HG02970 (cell line): ENCODE results near the gene LMCD1.

ENCODE experiments used
- ATAC-seq: cut with Tn5 transposase; IDR thresholded peaks from one replicate; pipeline ENCODE4 v1.9.1; 2021; ENCODE audit warnings: mild to moderate bottlenecking, moderate library complexity, moderate number of reproducible peaks; ENCODE audit not compliant: unreplicated experiment, low FRiP score

LMCD1 gene

DNA sequence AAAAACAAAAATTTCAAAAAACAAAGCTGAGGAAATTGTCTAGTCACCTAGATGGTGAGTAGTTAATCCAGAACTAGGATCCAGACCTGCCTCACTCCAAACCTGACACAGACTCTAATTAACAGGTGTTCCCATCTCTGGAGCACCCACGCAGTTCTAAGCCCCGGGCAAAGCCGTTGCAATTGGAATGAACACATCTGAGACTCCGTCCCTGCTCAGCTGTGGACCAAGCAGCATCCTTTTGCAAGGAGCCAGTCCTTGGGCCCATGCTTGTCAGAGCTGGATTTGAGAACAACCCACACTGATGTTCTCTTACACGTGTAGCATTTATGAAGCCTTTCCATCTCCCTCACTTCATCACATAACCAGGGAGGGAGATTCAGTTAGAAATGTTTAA lies 54.8 kb downstream of the LMCD1 start:
- ATAC-seq, result no peak

DNA sequence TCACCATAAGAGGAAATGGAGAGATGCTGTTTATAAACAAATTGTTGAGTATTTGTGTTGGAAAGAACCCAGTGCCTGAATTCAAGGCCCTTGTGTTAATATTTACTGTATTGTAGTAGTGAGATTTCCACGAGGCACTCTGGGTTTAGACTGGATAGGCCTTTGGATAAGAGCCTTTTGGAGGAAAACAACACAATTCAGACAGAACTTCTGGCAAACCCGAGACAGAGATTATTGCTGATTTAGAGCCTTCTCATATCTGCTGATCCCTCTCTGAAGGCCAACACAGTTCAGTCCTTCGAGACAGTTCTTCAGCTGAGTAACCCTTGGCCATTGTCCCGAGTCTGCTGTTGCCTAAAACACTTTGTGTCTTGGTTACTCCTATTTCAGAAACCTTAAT lies 55.7 kb downstream of the LMCD1 start:
- no peak for ATAC-seq

DNA sequence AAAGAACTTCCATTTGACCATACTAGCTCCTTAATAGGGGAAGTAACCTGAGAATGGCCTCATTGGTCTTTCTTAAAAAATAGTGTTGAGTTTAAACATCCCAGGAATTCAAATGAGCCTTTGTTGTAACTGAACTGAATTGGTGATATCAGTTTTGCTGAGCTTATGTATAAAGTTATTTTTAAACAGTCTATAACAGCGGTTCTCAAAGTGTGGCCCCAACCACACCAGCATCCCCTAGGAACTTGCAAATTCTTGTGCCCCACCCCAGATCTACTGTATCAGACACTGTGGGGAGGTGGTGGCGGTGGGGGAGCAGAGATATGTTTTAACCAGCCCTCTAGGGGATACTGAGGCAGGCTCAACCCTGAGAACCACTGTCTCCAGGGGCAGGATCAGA lies 57.0 kb downstream of the LMCD1 start:
- ATAC-seq, result no peak

DNA sequence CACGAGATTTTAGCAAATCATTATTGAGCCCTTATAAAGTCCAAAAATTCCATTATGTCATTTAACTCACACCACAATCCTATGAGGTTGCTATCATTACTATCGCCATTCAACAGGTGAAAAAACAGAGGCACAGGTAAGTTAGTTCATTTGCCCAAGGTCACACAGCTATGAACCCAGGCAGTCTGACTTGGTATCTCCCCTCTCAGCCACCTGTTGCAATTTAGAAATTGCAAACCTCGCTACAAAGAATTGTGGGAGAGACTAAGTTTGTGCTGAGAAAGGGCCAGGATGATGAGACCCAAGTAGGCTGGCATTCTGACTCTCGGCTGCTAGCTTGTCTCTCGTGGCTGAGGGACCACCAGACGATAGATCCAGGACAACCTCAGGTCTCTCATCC lies 57.7 kb downstream of the LMCD1 start:
- no peak for ATAC-seq

DNA sequence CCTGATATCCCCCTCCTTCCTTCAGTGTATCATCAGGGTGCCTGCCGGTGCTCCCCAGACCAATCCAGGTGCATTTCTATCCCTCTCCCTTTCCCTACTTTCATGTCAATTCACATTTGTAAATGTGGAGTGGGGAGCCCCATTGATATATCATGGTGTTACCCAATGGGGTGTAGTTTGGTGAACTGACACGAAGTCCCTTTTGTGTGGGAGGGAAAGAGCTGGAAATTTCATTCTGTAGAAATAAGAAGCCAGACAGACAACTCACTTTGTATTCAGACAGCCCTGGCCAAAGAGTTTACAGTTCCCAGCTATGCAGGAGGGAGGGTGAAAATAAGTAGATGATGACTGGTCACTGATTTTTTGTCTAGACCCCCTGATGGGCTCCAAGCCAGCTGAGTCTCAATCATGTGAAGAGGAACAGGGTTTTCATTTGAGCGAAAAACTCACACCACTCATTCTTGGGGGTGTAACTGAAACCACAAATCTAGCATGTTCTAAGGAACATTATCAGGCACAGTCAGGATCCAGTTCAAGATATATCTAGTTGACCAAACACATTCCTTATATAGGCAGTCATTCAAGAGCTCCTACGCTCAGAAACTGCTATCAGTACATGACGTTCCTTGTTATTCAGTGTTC lies 58.9 kb downstream of the LMCD1 start:
- ATAC-seq, result no peak

DNA sequence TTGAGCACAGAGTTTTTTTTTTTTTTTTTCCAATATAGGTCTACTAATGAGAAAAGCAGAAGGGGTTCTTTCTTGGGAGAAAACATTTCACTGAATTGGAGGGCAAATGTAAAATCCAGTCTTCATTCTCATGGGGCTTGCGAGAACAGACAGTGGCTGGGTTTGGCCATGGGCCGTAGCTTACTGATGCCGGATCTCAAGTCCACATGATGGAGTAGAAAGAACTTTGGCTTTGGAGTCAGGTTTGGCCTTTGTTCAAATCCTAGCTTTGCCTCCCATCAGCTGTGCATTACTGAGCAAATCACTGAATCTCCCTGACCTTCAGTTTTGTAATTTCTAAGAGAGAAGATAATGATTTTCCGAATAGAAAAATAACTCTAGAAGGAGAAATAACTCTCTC lies 59.7 kb downstream of the LMCD1 start:
- no peak for ATAC-seq

DNA sequence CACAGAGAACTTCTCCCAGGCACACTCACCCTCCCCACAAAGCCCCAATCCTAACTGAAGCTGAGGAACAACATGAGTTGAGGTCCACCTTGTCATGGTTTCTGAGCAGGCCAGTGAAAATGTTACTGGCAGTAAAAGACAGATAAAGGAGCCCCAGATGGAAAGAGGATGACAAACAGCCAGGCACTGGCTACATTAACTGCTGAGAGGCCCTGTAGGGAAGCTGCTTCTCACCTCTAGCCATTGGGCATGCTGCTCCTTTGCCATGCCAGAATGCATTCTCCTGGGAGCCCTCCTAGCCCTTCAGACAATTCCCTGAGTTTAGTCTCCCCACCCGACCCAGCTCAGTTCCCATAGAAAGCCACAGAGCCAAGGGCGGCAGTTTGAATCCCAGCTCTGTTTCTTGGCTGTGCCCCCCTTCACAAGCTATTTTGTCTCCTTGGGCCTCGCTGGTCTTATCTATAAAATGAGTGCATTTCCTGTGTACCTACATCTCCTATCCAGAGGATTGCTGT lies 60.5 kb downstream of the LMCD1 start:
- ATAC-seq, result no peak

DNA sequence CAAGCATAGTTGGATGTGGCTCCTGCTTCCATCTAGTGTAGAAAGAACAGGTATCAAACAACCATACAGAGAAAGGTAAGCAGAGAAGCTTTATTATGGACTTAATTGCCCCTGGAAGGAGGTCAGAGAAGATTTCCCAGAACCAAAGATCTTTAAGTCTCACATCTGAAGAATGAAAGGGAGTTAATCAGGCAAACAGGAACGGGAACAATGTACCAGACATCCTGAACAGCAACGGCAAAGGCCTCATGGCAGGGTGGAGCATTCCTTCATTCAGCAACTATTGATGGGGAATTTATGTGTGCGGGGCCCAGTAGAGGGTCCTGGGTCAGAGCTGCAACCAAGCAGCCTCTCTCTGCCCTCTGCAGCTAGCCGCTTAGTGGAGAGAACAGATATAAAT lies 61.5 kb downstream of the LMCD1 start:
- ATAC-seq, result no peak

DNA sequence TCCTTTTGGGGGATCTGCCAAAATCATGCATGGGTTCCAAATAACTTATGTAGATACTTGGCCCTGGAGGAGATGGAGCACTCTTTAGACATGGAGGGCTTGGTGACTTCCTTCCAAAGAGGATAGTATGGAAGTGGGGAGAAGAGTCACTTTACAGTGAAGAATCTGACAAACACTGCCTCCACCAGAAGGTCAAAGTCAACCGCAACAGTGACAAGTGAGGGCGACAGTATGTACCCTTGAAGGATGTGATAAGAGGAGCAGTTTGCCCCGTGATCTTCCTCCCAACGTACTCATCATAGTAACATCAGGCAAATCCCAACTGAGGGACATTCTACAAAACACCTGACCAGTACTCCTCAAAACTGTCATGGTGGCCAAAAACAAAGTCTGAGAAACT lies 62.0 kb downstream of the LMCD1 start:
- no peak for ATAC-seq

DNA sequence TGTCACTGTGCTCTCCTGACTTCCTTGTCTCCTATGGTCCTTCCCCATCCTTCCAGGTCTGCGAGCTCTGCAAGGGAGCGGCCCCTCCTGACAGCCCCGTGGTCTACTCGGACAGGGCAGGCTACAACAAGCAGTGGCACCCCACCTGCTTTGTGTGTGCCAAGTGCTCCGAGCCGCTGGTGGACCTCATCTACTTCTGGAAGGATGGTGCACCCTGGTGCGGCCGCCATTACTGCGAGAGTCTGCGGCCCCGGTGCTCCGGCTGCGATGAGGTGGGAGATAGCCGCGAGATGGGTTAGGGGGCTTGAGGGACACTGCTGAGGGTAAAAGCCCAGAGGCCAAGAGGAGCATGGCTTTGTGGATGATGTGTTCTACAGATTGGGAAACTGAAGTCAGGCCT lies 63.8 kb downstream of the LMCD1 start:
- ATAC-seq, result no peak

DNA sequence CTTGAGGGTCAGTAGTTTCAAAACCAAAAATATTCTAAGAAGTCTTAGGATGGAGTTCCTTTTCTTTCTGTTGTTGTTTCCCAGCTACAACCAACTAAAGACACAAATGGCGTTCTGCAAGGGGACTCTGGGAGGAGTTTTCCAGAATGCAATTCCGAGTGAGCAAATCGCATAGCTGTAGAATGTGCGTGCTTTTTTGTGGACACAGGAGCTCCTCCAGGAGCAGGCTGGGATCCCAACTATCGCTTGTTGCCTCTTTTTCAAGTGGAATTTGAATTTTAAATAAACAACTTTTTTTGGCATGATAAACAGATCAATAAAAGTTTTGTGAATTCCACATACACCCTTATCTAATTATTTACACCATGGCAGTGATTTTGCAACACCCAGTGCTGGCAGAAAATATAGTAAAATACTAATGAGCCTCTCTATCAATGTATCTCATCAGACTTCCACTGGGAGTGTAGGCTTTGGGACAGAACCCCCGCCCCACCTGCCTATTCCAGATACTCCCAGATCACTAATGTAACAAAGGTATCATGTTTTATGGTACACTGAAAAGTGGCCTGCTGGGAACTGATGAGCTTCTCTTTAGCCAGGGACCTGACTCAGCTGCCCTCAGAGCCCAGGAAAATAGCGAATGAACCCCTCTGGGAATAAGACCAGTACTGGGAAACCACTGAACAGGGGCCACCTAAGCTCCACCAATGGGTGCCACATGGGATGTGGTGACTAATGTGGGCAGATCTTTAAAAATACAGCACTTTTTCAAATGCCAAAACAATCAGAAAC lies 66.4 kb downstream of the LMCD1 start:
- ATAC-seq, result no peak

DNA sequence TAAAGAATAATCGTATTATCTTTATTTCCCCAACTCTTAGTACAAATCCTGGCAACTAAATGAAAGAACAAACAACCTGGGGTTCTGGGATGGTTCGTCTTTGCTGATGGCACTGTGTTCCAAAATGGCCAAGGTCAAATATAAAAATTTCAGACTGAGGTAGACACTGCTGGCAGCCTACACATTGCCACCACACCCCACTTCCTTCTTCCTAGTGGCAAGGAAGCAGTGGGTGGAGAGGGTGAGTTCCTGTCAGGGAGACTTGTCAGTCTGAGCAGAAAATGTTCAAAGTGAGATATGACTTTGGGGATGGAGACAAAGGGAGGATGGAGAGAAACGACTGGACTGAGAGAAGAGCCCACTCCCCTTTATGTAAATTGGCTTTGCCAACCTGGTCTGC lies 69.6 kb downstream of the LMCD1 start:
- ATAC-seq, result no peak

DNA sequence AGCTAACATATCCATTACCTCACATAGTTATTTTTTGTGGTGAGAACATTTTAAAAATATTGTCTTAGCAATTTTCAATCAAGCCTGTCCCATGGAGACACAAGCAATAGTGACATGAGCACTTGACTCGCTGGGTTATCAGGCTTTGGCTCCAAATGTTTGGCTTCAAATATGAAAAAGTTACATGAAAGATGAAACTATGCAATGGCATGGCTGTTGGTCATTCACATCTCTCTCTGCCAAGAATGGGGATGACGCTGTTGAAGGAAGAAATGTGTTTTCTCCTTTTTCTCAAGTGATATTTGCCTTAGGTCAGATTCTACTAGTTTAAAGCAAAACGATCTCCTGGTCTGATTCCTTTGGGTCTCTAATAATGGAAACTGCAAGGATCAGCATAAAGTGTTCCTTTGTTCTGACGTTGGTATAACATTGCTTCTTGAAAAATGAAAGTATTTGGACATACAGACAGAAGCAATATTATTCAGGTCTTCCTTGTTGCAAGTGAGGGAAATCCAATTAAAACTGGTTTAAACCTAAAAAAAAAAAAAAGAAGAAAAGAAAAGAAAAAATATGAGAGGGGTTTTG lies 71.8 kb downstream of the LMCD1 start:
- no peak for ATAC-seq

DNA sequence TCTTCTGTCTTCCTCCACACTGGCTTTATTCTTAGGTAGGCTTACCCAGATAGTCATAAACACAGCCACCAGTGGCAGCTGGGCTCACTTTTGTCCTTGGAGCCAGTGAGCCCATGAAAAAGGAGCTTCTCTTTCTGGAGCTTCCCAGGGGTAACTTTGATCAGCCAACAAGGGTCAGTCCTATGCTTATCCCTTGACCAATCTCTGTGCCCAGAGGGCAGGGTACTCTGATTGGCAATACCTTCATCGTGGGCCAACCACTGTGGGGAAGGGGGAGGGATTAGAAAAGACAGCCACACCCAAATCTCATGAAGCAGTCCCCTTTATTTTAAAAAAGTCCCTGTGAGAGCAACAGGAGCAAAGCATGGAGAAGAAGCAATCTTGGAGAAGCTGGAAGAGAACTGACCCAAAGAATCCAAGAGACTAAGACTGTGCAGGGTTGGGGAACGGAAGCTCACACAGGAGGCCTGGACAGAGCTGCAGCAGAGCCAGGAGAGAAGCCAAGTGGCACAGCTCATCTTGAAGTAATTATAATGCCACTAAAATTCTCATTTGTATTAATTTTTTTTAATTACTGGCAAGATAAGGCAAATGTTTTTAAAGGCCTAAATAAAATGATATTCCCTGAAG lies 72.5 kb downstream of the LMCD1 start:
- ATAC-seq, result no peak

DNA sequence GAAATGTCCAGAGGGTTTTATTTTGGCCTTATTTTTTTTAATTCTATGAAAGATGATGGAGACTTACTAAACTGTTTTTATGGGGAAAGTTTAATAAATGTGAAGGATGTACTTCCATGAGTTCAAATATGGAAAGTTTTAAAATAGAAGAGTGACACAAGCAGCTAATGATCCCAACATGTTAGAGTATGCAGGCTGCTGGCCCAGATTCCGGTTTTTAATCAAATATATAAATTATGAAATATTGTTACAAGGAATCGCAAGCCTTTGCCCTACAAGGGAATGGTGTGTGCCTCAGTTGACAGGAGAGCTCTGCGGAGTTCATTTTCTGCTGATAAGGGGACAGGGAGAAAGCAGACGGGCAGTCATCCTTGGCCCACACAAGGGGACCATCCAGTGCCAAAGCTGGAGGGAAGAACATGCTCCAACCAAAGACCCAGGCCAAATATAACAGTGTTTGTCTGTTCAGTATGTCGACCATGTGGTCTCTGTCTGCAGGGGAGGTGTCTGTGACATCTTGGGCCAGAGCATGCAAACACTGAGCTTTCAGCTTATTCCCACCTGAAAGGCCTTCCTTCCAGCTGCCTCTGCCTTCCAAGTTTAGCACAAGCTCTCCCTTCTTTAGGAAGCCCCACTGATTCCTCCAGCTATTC lies 73.2 kb downstream of the LMCD1 start:
- ATAC-seq, result no peak

DNA sequence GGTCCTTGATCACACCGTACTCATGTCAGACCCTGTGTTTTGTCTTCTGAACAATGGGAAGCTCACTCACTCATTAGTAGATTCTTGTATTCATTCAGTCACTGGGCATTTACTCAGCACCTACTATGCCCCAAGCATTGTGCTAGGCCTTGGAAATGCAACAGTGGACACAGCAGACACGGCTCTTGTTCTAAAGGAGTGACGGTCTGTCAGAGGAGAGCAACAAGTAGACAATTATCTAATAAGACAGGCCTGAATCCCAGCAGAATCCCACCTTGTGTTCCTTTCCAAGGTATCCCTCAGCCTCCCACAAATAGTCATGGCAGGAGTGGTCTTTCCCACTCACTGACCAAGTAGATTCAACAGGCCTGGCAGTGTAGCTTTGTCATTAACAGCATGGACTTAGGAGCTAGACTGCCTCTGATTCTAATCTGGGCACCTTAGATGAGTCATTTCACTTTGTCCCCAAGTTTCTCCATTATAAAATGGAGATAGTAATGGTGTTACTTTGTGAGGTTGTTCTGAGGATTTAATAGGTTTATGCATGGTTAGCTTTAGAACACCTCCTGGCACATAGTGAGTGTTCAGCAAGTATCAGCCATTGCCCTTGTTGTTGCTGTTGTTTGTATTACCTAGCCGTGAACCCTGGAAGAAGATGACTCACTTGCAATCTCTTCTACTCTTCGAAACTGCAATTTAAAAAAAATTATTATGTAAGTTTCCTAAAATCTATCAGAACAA lies 73.9 kb downstream of the LMCD1 start:
- ATAC-seq, result no peak

DNA sequence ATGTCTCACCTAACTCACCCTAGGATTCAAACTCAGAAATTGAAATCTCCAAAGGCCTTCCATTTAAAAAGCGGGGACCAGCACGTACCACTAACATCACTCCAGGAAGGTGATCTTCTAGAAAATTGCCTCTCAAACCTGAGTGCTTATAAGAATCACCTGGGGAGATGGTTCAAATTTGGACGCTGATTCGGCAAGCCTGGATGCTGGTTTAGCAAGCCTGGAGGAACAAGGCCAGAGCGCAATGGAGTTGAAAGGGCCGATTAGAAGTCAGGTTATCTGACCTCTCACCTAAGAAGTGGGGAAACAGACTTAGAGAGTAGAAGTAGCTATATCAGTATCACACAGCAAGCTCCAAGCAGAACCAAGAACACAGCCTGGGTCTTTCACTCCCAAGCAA lies 74.8 kb downstream of the LMCD1 start:
- no peak for ATAC-seq

DNA sequence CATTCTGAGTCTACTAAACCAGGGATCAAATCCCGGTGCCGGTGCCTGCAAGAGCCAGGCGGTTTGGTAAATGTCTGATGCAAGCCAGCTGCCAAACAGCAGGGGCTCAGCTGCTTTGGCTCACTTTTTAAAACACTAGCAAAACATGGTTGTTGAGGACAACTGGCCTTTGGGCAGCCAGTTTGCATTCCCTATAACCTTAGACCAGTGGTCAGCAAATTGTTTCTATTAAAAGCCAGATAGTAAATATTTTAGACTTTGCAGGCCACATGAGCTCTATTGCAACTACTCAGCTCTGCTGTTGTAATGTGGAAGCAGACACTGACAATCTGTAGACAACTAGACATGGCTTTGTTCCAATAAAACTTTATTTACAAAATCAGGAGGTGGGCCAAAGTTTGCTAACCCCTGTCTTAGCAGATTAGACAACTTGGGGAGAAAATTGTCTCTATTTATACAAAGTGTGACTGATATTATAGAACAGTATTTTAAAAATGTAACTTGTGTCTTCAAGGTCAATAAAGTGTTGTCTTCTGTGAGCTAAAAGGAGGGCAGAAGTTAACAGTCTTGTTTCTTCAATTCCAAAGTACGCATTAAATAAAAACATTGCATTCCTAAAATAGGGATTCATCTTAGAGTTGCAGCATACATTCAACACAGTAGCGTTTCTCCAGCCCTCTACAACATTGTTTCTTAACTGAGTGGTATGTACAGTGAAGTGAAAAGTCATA lies 75.4 kb downstream of the LMCD1 start:
- ATAC-seq, result no peak

DNA sequence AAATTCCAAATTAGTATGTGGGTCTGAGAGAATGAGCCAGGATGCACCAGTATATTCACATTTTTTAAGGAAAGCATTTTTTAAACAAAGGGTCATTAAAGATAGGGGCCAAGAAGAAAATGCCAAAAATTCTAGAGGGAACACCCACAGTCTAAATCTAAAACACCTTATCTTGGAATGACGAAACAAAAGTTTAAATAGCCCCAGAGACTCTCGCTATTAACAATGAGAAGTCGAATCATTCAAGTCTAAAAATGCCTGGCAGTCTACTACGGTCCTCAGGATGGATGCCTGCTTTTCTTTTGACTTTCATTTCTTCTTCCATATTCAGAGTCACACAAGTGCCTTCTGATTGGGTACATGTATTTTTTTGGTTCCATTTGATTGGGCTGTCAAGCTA lies 76.7 kb downstream of the LMCD1 start:
- no peak for ATAC-seq
